ENCODE measurements around the gene UBTF.

UBTF gene

DNA sequence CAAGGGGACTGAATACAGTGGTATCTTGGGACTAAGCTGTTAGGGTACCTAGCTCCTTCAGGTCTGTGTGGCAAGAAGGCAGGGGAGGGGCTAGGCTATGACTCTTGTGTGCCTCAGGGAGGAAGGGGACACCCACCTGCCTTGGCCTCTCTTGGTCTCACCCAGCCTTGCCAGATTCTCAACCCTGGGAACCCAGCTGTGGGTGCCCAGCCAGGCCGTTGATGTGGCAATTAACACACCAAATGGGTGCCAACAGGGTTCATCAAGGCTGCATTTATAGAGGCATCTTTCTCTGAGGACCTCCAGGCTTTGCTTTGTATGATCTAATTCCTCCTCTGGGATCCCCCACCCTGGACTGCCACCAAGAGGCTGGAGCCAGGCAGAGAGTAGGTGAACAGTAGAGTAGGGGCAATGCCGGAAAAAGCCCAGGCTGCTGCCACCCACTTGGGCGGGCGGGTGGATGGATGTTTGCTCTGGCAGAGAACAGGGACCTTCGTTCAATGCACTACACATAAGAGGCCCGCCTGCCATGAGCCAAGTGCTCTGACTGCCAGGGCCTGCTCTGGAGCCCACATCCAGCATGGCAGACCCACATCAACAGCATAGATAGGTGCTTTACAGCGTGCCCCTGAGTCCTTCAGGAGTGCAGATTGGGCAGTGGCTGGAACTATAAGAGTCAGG is 52.2 kb downstream of the UBTF start:
- DNase-seq = no peak

DNA sequence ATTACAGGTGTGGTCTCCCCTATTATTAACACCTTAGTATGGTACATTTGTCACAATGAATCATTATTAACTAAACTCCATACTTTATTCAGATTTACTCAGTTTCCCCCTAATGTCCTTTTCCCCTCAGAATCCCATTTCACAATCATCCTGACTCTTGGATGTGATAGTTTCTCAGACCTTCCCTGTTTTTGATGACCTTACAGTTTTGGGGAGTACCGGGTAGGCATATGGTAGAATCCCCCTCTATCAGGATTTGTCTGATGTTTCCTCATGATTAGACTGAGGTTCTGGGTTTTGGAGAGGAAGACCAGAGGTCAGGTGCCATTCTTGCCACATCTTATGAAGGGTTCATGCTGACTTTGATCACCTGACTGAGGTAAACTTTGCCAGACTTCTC is 55.0 kb downstream of the UBTF start:
- no peak for DNase-seq

DNA sequence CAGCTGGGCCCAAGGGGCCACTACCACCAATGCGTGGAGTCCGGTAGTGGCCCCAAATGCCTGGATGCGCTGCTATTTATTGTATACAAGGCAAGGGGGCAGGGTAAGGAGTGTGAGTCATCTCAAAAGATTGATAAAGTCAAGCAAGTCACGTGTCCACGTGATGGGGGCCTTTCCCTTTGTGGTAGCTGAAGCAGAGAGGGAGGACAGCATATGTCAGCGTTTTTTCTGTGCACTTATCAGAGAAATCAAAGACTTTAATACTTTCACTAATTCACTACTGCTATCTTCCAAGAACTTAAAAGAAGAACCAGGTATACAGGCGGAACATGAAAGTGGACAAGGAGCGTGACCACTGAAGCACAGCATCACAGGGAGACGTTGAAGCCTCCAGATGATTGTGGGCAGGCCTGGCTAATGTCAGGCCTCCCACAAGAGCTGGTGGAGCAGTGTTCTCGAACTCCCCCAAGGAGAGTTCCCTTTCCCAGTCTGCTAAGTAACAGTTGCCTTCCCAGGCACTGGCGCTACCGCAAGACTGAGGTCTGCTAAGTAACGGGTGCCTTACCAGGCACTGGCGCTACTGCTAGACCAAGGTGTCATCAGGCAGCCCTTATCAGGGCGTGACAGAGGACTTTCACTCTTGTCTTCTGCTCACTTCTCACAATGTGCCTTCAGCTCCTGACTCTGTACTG is 59.8 kb downstream of the UBTF start:
- no peak for DNase-seq

DNA sequence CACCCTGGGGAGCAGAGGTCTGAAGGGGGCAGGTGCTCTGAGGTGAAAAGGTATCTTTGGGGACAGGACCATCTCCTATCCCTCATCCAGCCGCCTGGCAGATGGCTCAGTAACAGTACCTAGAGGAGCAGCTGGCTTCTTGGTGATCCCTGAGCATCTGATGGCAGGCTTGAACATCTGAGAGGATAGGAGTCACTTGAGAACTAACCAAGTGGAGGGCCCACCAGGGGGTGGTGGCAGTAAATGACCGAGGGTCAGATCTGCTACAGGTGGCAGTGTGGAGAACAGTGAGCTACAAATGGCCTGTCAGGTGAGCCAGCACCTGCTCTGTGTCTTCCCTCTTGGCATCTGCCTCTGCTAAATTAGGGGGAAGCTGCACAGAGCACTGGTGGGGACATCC is 64.0 kb downstream of the UBTF start:
- no peak for DNase-seq

Data from right forelimb (tissue), 1 donor.